GM18870 (cell line): Measurements from ENCODE around the gene ZNF501.

Experiments
- ATAC-seq: cut with Tn5 transposase; IDR thresholded peaks from one replicate; pipeline ENCODE4 v1.9.1; 2021; ENCODE audit warnings: moderate library complexity; ENCODE audit not compliant: unreplicated experiment

The ZNF501 gene

DNA sequence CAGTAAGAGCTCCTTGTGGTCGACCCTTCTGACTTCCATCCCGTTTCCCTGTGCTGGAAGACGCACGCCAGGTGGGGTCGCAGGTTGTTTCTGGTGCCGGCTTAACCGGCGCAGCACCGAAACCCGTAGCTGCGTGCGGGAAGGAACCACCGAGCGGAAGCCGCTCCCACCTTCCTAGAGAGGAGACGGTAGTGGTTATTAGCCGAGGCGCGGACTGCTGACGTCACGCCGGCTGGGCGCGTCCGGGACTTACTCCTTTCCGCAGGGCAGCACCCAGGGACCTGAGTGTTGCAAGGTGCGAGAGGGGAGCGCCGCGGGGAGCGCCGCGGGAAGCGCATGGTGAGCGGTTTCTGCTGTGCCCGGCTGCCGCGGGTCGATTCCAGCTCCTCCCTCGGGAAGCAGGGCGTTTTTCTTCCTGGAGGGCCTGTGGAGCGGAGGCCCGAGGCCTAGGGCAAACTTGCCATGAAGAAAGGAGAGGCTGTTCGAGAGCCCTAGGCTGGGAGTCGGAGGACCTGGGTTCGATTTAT lies at the start of gene ZNF501:
ZNF501 (plus strand) TSS at position 252 of the 527 bp plus-strand sequence. CDS start 4,787 bp downstream, outside the sequence.
- ATAC-seq, result peak; percentile 67

DNA sequence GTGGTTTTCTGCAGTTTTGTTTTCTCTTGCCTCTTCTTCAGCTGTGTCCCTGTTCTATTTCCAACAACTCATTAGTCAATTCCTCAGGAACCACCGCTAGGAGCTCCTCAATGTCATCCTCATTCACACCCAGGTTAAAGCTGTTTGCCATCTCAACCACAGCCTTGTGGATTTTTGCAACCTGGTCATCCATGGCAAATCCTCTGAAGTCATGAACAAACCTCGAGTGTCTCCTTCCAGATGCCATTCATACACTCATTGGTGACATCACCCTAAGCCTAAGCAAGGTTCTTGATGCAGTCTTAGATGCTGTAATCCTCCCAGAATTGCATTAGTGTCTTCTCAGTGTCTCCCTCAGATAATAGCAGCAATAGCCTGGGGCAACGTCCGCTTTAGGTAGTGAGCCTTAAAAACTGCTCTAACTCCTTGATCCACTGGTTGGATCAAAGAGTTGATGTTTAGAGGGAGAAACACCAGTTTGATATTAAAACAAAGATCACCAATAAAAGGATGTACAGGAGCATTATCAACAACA lies 48.4 kb upstream of the ZNF501 start:
- no peak for ATAC-seq

DNA sequence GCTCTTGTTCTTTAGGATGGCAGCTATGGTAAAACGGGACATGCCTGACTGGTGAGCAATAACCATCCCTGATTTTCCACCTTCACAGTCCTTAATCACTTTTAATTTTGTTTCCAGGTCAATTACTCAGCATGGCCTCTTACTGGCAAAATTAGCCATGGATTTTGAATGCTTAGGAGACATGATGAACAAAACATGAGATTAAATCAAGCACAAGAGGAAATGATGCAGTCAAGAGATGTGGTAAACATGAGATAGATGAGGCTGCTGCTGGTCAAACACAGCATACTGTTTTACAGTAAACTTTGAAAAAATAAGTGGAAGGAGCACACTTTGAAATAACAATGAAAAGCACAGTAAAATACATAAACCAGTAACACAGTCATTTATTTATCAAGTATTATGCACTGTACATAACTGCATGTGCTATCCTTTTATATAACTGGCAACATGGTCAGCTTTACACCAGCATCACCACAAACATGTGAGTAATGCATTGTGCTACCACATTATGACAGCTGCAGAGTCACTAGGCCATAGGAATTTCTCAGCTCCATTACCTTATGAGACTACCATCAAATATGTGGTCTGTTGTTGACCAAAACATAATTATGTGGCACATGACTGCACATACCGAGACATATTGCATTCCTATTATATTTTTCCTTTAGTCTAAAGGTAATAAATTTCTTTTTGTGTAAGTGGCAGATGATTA lies 47.1 kb upstream of the ZNF501 start:
- no peak for ATAC-seq

DNA sequence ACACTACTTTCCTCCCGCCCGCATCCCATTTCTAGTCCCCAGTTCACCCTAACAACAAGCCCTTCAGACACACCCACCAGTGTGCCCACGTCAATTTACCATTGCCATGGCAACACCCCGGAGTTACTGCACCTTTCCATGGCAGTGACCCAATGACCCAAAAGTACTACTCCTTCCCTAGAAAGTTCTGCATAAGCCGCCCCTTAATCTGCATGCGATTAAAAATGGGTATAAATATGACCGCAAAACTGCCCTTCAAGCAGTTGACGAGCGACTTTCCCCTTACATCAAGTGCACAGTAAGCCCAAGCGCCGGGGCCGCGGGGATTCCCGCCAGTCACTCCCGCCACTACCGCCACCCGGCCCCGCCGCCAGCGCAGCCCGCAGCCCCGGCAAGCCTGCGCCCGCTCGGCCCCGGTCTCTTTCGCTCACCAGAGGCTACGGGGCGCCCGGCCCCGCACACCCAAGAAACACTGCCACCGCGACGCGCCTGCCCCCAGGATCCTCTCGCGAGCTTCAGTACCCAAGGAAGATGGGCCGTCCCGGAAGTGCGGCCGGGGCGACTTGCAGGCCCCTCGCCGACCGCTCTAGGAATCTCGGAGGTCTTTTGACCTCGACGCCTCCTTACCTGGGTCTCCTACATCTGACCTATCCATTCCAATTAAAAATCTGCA lies 44.2 kb upstream of the ZNF501 start:
- no peak for ATAC-seq

DNA sequence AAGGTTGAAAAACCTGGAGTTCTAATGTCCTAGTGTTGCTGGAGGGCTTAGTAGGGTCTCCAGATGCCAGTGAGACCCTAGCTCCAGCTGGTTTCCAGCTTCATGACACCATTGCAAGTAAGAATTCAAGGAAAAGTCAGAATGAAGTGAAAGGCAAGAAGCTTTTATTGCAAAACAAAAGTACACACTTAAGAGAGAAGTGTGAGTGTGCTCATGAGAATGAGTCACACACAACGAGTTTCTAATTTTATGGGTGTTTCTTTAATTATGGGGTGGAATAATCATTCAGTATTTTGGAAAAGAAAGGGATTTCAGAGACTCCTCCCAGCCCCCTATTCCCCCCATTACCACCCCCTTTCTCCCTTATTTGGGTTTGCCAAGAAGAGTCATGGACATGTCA lies 41.5 kb upstream of the ZNF501 start:
- no peak for ATAC-seq

GRCh38 chr3:44712455-44713075 lies 16.9 kb upstream of the ZNF501 start, which contains the start of gene ZNF502:
Gene ZNF502 (plus strand): TSS chr3:44712660. CDS start chr3:44720262, 7,602 bp downstream.
- no peak for ATAC-seq

GRCh38 chr3:44721231-44722102 lies 8.0 kb upstream of the ZNF501 start:
- no peak for ATAC-seq

- ATAC-seq, result no peak
These were observed 7.4 kb upstream of the ZNF501 start for GRCh38 chr3:44722103-44722401.

DNA sequence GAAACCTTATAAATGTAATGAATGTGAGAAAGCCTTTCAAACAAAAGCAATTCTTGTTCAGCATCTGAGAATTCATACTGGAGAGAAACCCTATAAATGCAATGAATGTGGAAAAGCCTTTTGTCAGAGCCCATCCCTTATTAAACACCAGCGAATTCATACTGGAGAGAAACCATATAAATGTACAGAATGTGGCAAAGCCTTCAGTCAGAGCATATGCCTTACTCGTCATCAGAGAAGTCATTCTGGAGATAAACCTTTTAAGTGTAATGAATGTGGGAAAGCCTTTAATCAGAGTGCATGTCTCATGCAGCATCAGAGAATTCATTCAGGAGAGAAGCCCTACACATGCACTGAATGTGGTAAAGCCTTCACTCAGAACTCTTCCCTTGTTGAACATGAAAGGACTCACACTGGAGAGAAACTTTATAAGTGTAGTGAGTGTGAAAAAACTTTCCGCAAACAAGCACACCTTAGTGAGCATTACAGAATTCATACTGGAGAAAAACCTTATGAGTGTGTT lies 5.3 kb downstream of the ZNF501 start:
- ATAC-seq, result no peak

DNA sequence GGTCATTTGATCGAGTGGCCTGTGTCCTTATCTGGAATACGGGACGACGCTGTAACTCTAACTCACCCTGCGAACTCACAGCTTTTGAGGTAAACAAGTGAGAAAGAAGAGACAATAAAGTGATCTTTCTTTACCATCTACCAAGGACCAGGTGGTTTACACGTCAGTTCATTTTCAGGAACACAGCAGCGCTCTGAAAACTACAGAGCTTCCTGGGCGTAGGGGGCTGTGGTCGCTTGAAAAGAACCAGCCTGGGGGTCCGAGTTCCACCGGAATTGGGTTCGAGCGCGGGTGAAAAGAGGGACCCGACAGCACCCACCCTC lies 31.6 kb downstream of the ZNF501 start:
- ATAC-seq, result no peak

- peak; percentile 84 for ATAC-seq
These were observed 32.2 kb downstream of the ZNF501 start, which contains the start of the genes KIAA1143 and KIF15 for GRCh38 chr3:44761424-44762169. Gene KIAA1143 (minus strand): TSS chr3:44761619. CDS start chr3:44761602, 17 bp downstream. Gene KIF15 (plus strand): TSS chr3:44761794. CDS start chr3:44761866, 72 bp downstream.

- ATAC-seq, result no peak
These were observed 32.8 kb downstream of the ZNF501 start for GRCh38 chr3:44762170-44762677.

- ATAC-seq, result no peak
These were observed 33.3 kb downstream of the ZNF501 start for GRCh38 chr3:44762690-44763089.

DNA sequence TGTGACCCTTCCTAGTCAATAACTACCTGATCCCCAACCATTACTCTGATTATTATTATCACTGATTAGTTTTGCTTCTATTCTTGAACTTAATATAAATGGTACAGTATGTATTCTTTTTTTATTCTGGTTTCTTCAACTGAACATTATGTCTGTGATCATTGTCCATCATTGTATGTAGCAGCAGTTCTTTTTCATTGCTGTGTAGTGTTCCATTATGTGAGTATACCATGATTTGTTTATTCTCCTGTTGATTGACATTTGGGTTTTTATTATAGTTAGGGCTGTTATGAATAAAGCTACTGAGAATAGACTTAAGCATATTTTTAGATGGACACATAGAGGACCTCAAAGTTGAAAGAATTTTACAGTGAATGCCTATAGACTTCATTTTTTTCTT lies 34.8 kb downstream of the ZNF501 start:
- no peak for ATAC-seq

DNA sequence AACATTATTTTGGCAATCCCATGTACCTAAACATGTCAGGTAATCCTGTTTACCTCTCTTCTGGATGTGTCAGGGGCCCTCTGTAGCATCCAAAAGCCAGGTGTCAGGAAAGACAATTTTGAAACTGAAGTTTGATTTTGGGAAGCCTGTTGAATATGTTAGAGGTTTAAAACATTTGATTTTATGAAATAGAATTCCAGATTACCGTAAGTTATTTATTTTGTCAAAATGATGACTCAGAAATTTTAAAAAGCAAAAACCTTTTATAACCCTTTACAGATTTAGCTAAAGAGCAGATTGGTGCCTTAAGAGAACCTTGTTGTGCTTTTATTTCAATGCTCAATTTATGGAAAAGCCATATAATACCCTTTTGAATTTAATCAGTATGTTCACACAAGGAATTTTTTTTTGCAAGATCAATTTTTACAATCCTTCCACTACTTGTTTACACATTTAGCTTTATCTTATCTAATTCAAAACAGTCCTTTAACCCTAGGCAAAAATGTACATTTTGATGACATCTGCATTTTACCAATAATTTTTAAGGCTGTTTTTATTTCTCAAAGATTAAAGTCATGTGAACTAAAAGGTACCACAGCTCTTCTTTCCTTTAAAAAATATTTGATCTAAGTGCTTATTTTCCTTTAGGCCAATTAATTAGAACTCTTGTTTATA lies 42.1 kb downstream of the ZNF501 start:
- ATAC-seq, result no peak

DNA sequence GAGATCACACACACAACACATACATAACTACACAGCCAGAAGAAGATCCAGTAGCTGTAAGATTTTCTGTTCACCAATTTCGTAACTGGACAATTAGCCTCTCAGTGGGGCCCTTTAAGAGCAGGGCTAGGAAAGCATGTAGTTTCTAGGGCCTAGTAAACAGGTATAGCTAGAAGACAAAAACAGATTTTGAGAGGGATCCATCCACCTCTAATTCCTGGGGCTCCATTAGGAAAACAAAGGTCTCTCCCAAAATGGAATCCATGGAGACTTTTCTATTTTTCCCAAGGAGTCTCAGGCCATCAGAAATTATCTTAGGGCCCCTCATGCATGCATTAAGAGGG lies 42.6 kb downstream of the ZNF501 start:
- no peak for ATAC-seq

- no peak for ATAC-seq
These were observed 53.5 kb downstream of the ZNF501 start for GRCh38 chr3:44782891-44783290.
